Spleen (tissue), 7 donors: ENCODE measurements around the gene HSPB3.

ENCODE experiments used
- POLR2A ChIP-seq, 3 donors: fragments of 450-650 bp; IDR thresholded peaks; one replicate each; pipeline ENCODE4 v1.5.1; 2017; ENCODE audit warnings: antibody characterized with exemption in 3 of 3, mild to moderate bottlenecking in 1 of 3
- POLR2AphosphoS5 ChIP-seq, 3 donors: sonication (generic); formaldehyde crosslinking; IDR thresholded peaks; one replicate each; pipeline ENCODE4 v1.5.1; 2017; ENCODE audit warnings: antibody characterized with exemption in 3 of 3
- TF ChIP-seq, protein P1 (sequence below), 11 experiments: fragments of 200-600 bp in 7 of 11; fragments of 450-650 bp in 4 of 11; sonication (generic) in 4 of 11; IDR thresholded peaks in 8 of 11; conservative IDR thresholded peaks in 3 of 11; 1 replicate in 7 of 11; 2 replicates in 4 of 11; pipeline versions ENCODE4 v1.4.0 to v1.8.0; 2016 to 2021; ENCODE audit warnings: antibody characterized with exemption in 11 of 11, inconsistent platforms in 4 of 11, mild to moderate bottlenecking in 1 of 11
- donor health status: DM: no; HTN: no; CAD: no; lungs with moderate emphysema.
- donor health status: DM: no; HTN: no; CAD: no.
- donor health status: DM: no; HTN: no; CAD: no.

DNA sequence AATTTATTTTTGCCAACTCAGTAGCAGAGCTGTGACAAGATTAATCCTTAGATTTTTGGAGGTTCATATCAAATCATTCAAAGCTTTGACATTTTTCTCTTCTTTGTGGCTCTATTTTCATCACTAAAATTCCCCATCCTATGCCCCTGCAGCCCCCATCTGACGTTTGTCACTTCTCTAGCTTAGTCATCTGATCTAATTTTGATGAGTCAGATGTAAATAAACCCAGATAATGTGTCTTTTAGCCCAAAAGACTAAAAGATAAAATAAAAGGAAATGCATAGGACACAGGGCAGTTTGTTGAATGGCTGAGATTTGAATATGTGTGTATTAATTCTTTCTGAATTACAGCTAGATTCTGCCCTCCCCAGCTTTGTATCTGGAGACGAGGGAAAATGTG, 897 bp upstream of the HSPB3 start:
- TF ChIP-seq POLR2AphosphoS5 (IDR thresholded peaks at IDR 0.05), result no peak
- TF ChIP-seq, protein P1, sequence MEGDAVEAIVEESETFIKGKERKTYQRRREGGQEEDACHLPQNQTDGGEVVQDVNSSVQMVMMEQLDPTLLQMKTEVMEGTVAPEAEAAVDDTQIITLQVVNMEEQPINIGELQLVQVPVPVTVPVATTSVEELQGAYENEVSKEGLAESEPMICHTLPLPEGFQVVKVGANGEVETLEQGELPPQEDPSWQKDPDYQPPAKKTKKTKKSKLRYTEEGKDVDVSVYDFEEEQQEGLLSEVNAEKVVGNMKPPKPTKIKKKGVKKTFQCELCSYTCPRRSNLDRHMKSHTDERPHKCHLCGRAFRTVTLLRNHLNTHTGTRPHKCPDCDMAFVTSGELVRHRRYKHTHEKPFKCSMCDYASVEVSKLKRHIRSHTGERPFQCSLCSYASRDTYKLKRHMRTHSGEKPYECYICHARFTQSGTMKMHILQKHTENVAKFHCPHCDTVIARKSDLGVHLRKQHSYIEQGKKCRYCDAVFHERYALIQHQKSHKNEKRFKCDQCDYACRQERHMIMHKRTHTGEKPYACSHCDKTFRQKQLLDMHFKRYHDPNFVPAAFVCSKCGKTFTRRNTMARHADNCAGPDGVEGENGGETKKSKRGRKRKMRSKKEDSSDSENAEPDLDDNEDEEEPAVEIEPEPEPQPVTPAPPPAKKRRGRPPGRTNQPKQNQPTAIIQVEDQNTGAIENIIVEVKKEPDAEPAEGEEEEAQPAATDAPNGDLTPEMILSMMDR (IDR thresholded peaks at IDR 0.05 in 8 of 11, conservative IDR thresholded peaks at IDR 0.05 in 3 of 11), result no peak
- TF ChIP-seq POLR2A (IDR thresholded peaks at IDR 0.05), result no peak
